ENCODE data around the gene ZNF132. TPM values are rescaled to one million over a fixed set of nuclear protein-coding genes. Genes with fewer than 3 reads are reported as not detected.

Gene ZNF132
- total and polyA plus RNA-seq, 9 of the 15 experiments (the other 6 are each of a cell fraction or from before 2014, with no cell fraction given): 0.03 to 0.42 (median 0.10) TPM; not detected in 5

GRCh38 chr19:58386576-58387337 lies 53.2 kb downstream of the ZNF132 start, which contains the start of gene RPS5 (continued):
- TF ChIP-seq CLOCK (CRISPR knock-in tag; IDR thresholded peaks at IDR 0.05; ENCODE audit: borderline replicate concordance): no peak
- no peak for TF ChIP-seq ZNF77 (CRISPR knock-in tag; IDR thresholded peaks at IDR 0.05)
- TF ChIP-seq GTF2B (IDR thresholded peaks at IDR 0.05; ENCODE audit: extremely low read depth, insufficient read length): peak; percentile 75
- no peak for TF ChIP-seq TOE1 (IDR thresholded peaks at IDR 0.05; ENCODE audit: borderline replicate concordance)
- no peak; the same call in 1 of the 2 replicates for TF ChIP-seq TOE1 (CRISPR knock-in tag; IDR thresholded peaks at IDR 0.05; ENCODE audit: borderline replicate concordance, low read depth)
- TF ChIP-seq ZSCAN29 (IDR thresholded peaks at IDR 0.05): peak; percentile 89
- TF ChIP-seq POLR3G (IDR thresholded peaks at IDR 0.05; ENCODE audit: extremely low read depth, insufficient read length, insufficient replicate concordance): no peak
- no peak for TF ChIP-seq ZNF436 (CRISPR knock-in tag; IDR thresholded peaks at IDR 0.05)
- 0 out of 2 replicates have a peak, but pooled peaks have one; percentile 12 for TF ChIP-seq TCF3 (CRISPR knock-in tag; IDR thresholded peaks at IDR 0.05)
- no peak for TF ChIP-seq CHAMP1 (IDR thresholded peaks at IDR 0.05)
- TF ChIP-seq RNF219 (CRISPR knock-in tag; IDR thresholded peaks at IDR 0.05): no peak
- no peak for TF ChIP-seq MYNN (IDR thresholded peaks at IDR 0.05)
- no peak for TF ChIP-seq MYNN (CRISPR knock-in tag; IDR thresholded peaks at IDR 0.05)
- no peak for TF ChIP-seq CBX5 (IDR thresholded peaks at IDR 0.05; ENCODE audit: borderline replicate concordance, low read depth)
- no peak; the same call in 1 of the 2 replicates for TF ChIP-seq ZKSCAN1 (IDR thresholded peaks at IDR 0.05; ENCODE audit: low read depth, low read length)
- TF ChIP-seq ZNF79 (CRISPR knock-in tag; IDR thresholded peaks at IDR 0.05; ENCODE audit: low read depth): no peak
- no peak for TF ChIP-seq GATA2 (CRISPR knock-in tag; IDR thresholded peaks at IDR 0.05)
- TF ChIP-seq ETV1 (tag; conservative IDR thresholded peaks at IDR 0.05; ENCODE audit: low read depth): 0 out of 2 replicates have a peak, but pooled peaks have one; percentile 4
- TF ChIP-seq MECOM (CRISPR knock-in tag; IDR thresholded peaks at IDR 0.05): no peak
- no peak for TF ChIP-seq ZFPM2 (CRISPR knock-in tag; IDR thresholded peaks at IDR 0.05)
- TF ChIP-seq TCF15 (CRISPR knock-in tag; IDR thresholded peaks at IDR 0.05): no peak

Data from K562 (cell line).